ENCODE data around the gene CD300LG.

DNA sequence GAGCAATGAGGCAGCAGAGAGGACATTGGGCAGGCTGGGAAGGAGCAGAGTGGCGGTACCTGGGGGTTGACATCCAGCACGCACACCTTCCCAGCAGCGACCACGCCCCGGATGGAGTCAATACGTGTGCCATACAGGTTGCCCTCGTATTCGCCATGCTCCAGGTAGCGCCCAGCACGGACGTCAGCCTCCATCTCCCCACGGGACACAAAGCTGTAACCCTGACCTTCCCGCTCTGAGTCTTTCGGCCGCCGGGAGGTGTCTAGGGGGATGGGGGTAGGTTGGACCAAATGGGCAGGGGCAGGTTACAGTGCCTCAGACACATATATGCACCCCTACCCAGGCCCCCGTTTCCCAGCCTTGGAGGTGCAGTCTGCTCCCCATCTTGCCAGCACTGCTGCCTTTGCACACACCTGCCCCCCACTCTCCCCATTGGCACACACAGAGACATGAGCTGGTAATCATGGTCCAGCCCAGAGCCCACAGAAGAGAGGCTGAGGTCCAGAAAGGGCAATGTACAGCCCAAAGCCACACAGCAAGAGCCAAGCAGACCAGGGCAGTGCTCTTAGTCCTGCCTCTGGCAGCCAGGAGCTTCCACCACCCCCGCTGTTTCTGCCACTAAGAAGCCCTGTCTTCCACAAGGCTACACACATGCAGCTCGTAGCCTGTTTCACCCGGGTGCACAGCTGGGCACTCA, 32.9 kb downstream of the CD300LG start:
- TF ChIP-seq EZH2 (IDR thresholded peaks at IDR 0.05), result no peak
- TF ChIP-seq ZNF274 (IDR thresholded peaks at IDR 0.05; ENCODE audit: low read depth, low read length), result no peak
- no peak for TF ChIP-seq JUND (IDR thresholded peaks at IDR 0.05)
- TF ChIP-seq SRF (IDR thresholded peaks at IDR 0.05; ENCODE audit: low read depth), result no peak
- TF ChIP-seq, protein P1, sequence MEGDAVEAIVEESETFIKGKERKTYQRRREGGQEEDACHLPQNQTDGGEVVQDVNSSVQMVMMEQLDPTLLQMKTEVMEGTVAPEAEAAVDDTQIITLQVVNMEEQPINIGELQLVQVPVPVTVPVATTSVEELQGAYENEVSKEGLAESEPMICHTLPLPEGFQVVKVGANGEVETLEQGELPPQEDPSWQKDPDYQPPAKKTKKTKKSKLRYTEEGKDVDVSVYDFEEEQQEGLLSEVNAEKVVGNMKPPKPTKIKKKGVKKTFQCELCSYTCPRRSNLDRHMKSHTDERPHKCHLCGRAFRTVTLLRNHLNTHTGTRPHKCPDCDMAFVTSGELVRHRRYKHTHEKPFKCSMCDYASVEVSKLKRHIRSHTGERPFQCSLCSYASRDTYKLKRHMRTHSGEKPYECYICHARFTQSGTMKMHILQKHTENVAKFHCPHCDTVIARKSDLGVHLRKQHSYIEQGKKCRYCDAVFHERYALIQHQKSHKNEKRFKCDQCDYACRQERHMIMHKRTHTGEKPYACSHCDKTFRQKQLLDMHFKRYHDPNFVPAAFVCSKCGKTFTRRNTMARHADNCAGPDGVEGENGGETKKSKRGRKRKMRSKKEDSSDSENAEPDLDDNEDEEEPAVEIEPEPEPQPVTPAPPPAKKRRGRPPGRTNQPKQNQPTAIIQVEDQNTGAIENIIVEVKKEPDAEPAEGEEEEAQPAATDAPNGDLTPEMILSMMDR (IDR thresholded peaks at IDR 0.05 in 2 of 3, conservative IDR thresholded peaks at IDR 0.05 in 1 of 3; ENCODE audit: borderline replicate concordance in 1 of 3, insufficient read depth in 1 of 3, low read depth in 2 of 3, low read length in 2 of 3), result no peak
- TF ChIP-seq YY1 (IDR thresholded peaks at IDR 0.05; ENCODE audit: extremely low read depth, insufficient replicate concordance, low read depth, low read length), result no peak
- TF ChIP-seq RAD21 (IDR thresholded peaks at IDR 0.05; ENCODE audit: low read depth), result no peak
- TF ChIP-seq, protein P2, sequence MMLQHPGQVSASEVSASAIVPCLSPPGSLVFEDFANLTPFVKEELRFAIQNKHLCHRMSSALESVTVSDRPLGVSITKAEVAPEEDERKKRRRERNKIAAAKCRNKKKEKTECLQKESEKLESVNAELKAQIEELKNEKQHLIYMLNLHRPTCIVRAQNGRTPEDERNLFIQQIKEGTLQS (IDR thresholded peaks at IDR 0.05), result no peak
- no peak for TF ChIP-seq POLR2AphosphoS5 (IDR thresholded peaks at IDR 0.05; ENCODE audit: low read depth, low read length)
- no peak for TF ChIP-seq SIN3A (IDR thresholded peaks at IDR 0.05; ENCODE audit: low read depth)
- no peak for TF ChIP-seq SP1 (IDR thresholded peaks at IDR 0.05; ENCODE audit: low read depth)
- TF ChIP-seq ELF1 (IDR thresholded peaks at IDR 0.05; ENCODE audit: borderline replicate concordance, low read depth), result no peak
- TF ChIP-seq, protein P3, sequence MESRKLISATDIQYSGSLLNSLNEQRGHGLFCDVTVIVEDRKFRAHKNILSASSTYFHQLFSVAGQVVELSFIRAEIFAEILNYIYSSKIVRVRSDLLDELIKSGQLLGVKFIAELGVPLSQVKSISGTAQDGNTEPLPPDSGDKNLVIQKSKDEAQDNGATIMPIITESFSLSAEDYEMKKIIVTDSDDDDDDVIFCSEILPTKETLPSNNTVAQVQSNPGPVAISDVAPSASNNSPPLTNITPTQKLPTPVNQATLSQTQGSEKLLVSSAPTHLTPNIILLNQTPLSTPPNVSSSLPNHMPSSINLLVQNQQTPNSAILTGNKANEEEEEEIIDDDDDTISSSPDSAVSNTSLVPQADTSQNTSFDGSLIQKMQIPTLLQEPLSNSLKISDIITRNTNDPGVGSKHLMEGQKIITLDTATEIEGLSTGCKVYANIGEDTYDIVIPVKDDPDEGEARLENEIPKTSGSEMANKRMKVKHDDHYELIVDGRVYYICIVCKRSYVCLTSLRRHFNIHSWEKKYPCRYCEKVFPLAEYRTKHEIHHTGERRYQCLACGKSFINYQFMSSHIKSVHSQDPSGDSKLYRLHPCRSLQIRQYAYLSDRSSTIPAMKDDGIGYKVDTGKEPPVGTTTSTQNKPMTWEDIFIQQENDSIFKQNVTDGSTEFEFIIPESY (IDR thresholded peaks at IDR 0.05; ENCODE audit: extremely low read depth, insufficient replicate concordance, low read length), result no peak
- TF ChIP-seq POLR2A (IDR thresholded peaks at IDR 0.05; ENCODE audit: borderline replicate concordance, extremely low read depth, insufficient read depth, insufficient read length), result no peak
